Muscle layer of duodenum (tissue), 2 donors: Measurements from ENCODE around the gene SAFB2.

Source experiments
- H3K27ac ChIP-seq: one replicate; pipeline ENCODE4 v1.7.0; 2013; ENCODE audit warnings: mild to moderate bottlenecking, low read length
- H3K27me3 ChIP-seq: one replicate; pipeline ENCODE4 v1.7.0; 2013; ENCODE audit warnings: low read depth, mild to moderate bottlenecking, control low read depth, low read length
- H3K36me3 ChIP-seq, 2 donors: one replicate each; pipeline ENCODE4 v1.7.0; 2013; ENCODE audit warnings: low read length in 2 of 2, control low read depth in 1 of 2, mild to moderate bottlenecking in 1 of 2; ENCODE audit not compliant: insufficient read depth in 2 of 2, control insufficient read depth in 1 of 2
- H3K4me1 ChIP-seq, 2 donors: one replicate each; pipeline ENCODE4 v1.7.0; 2013; ENCODE audit warnings: low read length in 2 of 2, mild to moderate bottlenecking in 2 of 2, control low read depth in 1 of 2, moderate library complexity in 1 of 2; ENCODE audit not compliant: insufficient read depth in 2 of 2, control insufficient read depth in 1 of 2
- H3K4me3 ChIP-seq, 2 donors: one replicate each; pipeline ENCODE4 v1.7.0; 2013; ENCODE audit warnings: low read length in 2 of 2, low read depth in 1 of 2, mild to moderate bottlenecking in 1 of 2
- H3K9me3 ChIP-seq, 2 donors: one replicate each; pipeline ENCODE4 v1.7.0; 2013; ENCODE audit warnings: low read length in 2 of 2, control low read depth in 1 of 2, mild to moderate bottlenecking in 1 of 2; ENCODE audit not compliant: control insufficient read depth in 1 of 2
- donor health status: healthy.

SAFB2 gene

DNA sequence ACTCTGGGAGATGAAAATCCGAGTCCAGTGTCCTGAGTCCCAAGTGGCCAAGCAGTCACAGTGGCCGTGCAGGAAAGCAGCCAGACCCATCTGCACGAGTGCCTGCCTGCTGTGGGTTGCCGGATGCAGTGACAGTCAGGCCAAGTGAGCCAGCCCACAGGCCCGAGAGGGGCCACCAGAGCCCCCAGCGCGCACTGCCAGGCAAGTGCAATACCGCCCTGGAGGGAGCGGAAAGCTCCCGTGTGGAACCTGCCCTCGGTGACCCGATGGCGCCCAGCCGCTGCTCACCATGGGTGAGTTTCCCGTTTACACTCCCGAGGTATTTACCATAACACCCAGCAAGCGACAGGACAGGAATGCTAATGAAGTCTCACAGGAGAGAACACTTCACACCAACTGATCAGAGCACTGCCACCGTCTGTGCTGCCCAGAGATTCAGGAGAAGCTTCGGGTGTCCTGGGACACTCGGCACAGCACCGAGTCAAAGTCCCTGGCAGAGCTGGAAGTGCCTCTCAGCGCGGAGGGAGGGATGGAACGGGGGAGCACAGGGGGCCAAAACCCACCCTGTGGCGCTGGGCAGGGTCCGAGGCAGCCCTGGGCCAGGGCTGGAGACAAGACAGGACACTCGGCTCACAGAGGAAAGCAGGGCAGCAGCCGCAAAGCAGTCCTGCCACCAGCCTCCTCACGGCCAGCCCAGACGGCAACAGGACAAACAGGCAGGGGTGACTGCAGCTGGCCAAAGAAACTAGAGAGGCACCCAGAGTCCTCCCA, 33.5 kb downstream of the SAFB2 start:
- peaks cover 0 to 14% of the 10 kb centered on the region in 2 donors for H3K4me1 ChIP-seq
- H3K27ac ChIP-seq: no peak overlapping the region
- H3K4me3 ChIP-seq: no peak overlapping the region
- no peaks in the 10 kb centered on the region for H3K9me3 ChIP-seq
- H3K27me3 ChIP-seq: no peaks in the 10 kb centered on the region
- H3K36me3 ChIP-seq: peaks cover 55 to 68% of the 10 kb centered on the region in 2 donors

GRCh38 chr19:5588441-5588840, 34.1 kb downstream of the SAFB2 start:
- no peaks in the 10 kb centered on the region for H3K27me3 ChIP-seq
- H3K4me3 ChIP-seq: no peak overlapping the region
- no peak overlapping the region for H3K27ac ChIP-seq
- peaks cover 0 to 14% of the 10 kb centered on the region in 2 donors for H3K4me1 ChIP-seq
- no peaks in the 10 kb centered on the region for H3K9me3 ChIP-seq
- H3K36me3 ChIP-seq: peaks cover 49 to 62% of the 10 kb centered on the region in 2 donors

DNA sequence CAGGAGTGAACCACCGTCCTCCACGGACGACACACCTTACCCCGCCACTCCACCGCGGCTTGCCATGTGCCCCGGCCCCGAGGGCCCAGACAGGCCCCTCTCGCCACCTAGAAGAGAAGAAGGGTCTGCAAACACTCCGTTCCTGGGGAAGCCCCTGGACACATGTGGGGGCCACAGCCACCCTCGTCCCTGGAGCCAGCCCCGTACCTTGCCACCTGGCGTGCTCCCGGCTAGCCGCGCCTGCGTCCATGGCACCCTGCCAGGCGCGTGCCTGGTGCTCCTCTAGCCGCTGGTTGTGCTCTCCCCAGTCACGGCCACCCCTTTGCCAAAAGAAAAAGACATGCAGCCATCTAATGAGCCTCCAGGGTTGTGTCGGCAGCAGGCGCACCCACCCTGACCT, 34.9 kb downstream of the SAFB2 start:
- Histone ChIP-seq H3K4me1 (peaks cover 0 to 14% of the 10 kb centered on the region in 2 donors), H3K9me3 (no peaks in the 10 kb centered on the region), H3K36me3 (peaks cover 41 to 54% of the 10 kb centered on the region in 2 donors), H3K27ac (no peak overlapping the region), H3K4me3 (no peak overlapping the region), H3K27me3 (no peaks in the 10 kb centered on the region)

DNA sequence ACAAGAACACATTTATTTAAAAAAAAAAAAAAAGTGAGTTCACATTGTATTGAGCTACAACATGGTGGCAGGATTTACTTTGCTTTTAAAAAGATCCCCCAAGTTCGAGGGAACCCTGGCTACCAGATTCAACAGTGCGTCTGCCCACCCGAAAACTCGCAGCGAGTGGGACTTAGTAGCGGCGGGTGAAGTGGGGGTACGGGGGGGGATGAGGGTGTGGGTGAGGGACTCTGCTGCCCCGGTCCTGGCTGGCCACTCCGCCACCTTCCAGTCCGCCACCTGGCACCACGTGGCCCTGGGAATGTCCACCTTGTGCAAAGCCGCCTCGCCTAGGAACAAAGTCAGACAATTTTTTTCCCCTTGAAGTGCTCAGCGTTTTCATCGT, 35.5 kb downstream of the SAFB2 start:
- no peak overlapping the region for H3K27ac ChIP-seq
- no peak overlapping the region for H3K4me3 ChIP-seq
- H3K27me3 ChIP-seq: no peaks in the 10 kb centered on the region
- H3K4me1 ChIP-seq: peaks cover 0 to 14% of the 10 kb centered on the region in 2 donors
- no peaks in the 10 kb centered on the region for H3K9me3 ChIP-seq
- peaks cover 35 to 48% of the 10 kb centered on the region in 2 donors for H3K36me3 ChIP-seq

- Histone ChIP-seq H3K27ac (no peak overlapping the region), H3K36me3 (peaks cover 29 to 42% of the 10 kb centered on the region in 2 donors)
Observed at GRCh38 chr19:5586300-5587070, 36.1 kb downstream of the SAFB2 start.

DNA sequence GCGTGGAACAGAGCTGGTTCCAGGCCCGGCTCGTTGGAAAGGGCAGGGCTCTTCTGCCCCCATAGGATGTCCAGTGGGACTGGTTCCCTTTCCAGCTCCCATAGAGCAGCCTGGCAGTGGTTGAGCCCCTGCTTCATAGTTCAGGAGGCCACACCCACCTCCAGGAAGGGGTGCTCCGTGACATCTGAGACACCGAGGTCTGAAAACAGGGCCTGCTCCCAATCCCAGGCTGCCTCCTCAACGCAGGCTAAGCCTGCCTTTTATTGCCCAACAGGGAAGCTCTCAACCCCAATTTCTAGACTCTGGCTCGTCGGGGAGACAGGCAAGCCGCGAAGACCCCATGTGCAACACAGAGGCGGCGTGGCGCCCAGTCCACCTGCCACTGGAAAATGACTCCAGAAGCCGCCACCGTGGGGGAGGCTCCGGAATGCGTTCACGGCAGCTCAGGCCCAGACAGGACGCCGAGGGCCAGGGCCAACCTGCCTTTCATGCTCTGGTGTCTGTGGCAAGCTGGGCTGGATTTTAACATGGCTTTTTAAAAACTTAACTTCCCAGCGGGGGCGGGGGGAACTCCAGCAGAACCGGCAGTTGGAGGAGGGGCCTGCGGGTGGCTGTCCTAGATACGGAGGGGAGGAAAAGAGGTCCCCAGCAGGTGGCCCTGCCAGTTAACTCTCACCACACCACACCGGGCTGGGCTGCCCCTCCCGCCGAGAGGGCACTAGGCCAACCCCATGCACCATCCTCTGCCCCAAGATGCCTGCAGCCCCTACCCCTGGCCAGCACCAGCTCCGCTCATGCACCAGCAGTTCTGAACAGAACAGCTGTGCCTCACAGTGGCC, 36.9 kb downstream of the SAFB2 start:
- H3K27me3 ChIP-seq: no peaks in the 10 kb centered on the region
- H3K4me3 ChIP-seq: no peak overlapping the region
- peaks cover 0 to 14% of the 10 kb centered on the region in 2 donors for H3K4me1 ChIP-seq
- peaks cover 25 to 37% of the 10 kb centered on the region in 2 donors for H3K36me3 ChIP-seq
- no peak overlapping the region for H3K27ac ChIP-seq
- no peaks in the 10 kb centered on the region for H3K9me3 ChIP-seq

More at GRCh38 chr19:5586300-5587070, 36.1 kb downstream of the SAFB2 start:
- Histone ChIP-seq H3K4me3 (no peak overlapping the region), H3K4me1 (peaks cover 0 to 14% of the 10 kb centered on the region in 2 donors), H3K27me3 (no peaks in the 10 kb centered on the region), H3K9me3 (no peaks in the 10 kb centered on the region)

DNA sequence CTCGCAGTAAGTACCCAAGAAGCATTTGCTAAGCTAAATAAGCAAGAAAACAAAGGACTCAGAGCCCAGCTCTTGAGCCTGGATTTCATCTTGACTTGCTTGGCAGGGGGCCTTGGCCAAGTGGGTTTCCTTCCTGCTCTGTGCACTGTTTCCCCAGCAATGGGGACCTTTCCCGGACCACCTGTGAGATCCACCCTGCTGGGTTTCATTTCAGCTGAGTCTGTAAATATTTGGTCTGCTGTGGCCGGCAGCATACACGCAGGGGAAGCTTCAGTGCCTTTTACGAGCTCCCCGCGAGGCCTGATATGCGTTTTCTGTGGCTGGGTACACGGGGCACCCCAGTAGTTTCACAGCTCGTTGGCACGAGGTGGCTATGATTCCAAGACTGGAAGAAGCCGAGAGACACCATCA, 42.4 kb downstream of the SAFB2 start:
- no peaks in the 10 kb centered on the region for H3K36me3 ChIP-seq
- H3K4me3 ChIP-seq: no peak overlapping the region
- no peak overlapping the region for H3K27ac ChIP-seq
- H3K9me3 ChIP-seq: no peaks in the 10 kb centered on the region
- H3K4me1 ChIP-seq: peaks cover 0 to 7% of the 10 kb centered on the region in 2 donors
- H3K27me3 ChIP-seq: no peaks in the 10 kb centered on the region

GRCh38 chr19:5579697-5580096, 42.9 kb downstream of the SAFB2 start:
- Histone ChIP-seq H3K9me3 (no peaks in the 10 kb centered on the region), H3K27me3 (no peaks in the 10 kb centered on the region), H3K4me1 (peaks cover 0 to 6% of the 10 kb centered on the region in 2 donors), H3K4me3 (no peak overlapping the region), H3K36me3 (no peaks in the 10 kb centered on the region), H3K27ac (no peak overlapping the region)

DNA sequence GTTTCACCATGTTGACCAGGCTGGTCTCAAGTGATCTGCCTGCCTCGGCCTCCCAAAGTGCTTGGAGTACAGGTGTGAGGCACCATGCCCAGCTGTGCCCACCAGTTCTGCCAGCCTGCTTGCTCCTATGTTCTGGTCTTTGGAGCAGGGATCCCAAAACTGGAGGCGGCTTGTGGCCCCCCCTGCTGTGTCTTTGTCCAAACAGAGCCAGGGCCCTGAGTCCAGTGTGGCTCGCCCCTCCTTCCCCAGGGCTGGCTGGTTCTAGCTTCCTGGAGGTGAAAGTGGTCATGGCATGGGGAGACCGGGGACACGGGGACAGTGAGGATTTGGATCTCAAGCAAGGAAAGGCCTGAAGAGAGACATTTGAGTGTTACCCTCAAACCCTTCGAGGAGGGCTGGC, 43.3 kb downstream of the SAFB2 start:
- Histone ChIP-seq H3K4me1 (peaks cover 0 to 6% of the 10 kb centered on the region in 2 donors), H3K4me3 (no peak overlapping the region), H3K9me3 (no peaks in the 10 kb centered on the region), H3K36me3 (no peaks in the 10 kb centered on the region), H3K27me3 (no peaks in the 10 kb centered on the region), H3K27ac (no peak overlapping the region)

DNA sequence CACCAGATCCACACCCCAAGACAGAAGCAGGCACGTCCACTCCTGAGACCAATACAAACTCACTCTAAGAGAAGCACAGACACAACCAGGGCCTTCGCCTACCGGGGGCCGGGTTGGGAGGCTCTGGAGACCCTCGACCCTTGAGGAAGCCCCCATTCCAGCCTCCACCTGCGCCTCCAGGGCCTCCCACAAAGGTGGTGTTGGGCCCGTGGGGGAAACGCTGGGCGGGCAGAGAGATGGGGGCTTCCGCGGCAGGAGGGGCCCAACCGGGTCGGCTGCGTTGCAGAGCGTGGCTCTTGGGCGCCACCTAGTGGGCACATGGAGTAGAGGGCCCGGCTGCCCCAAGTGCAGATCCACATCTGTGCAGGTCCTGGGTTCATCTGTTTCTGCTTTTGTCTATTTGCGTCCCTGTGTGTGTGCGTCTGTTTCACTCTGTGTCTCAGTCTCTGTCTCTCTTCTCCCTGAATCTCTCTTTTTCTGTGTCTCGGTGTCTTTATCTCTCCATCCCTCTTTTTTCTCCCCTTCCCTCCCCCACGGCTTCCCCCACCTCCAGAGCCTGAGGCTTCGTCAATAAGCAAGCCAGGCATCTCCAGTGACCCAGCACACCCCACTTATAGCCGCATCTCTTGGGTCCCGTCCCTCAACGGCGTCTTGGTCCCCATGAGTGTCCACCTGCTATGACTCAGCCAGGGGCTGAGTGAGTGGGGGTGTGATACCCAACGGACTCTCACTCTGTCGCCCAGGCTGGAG, 44.3 kb downstream of the SAFB2 start:
- H3K4me1 ChIP-seq: peaks cover 0 to 6% of the 10 kb centered on the region in 2 donors
- H3K4me3 ChIP-seq: no peak overlapping the region
- no peaks in the 10 kb centered on the region for H3K9me3 ChIP-seq
- no peak overlapping the region for H3K27ac ChIP-seq
- no peaks in the 10 kb centered on the region for H3K36me3 ChIP-seq
- H3K27me3 ChIP-seq: no peaks in the 10 kb centered on the region
